Liver (tissue), 3 donors: Measurements from ENCODE around the gene WNT7B.

Source experiments
- ATF3 ChIP-seq: IDR thresholded peaks from 2 replicates; pipeline ENCODE4 v1.6.1; 2016; ENCODE audit warnings: antibody characterized with exemption
- EGR1 ChIP-seq, 2 donors: IDR thresholded peaks; 2 replicates each; pipeline ENCODE4 v1.6.1; 2016 to 2018; ENCODE audit warnings: antibody characterized with exemption in 2 of 2, low read depth in 2 of 2
- FOXA1 ChIP-seq: IDR thresholded peaks from 2 replicates; pipeline ENCODE4 v1.6.1; 2016; ENCODE audit warnings: antibody characterized with exemption
- GABPA ChIP-seq, 2 donors: IDR thresholded peaks in 1 of 2; conservative IDR thresholded peaks in 1 of 2; 2 replicates each; pipeline ENCODE4 v1.6.1; 2016; ENCODE audit warnings: antibody characterized with exemption in 2 of 2, mild to moderate bottlenecking in 1 of 2, moderate library complexity in 1 of 2
- HNF4G ChIP-seq: IDR thresholded peaks from 2 replicates; pipeline ENCODE4 v1.6.1; 2016; ENCODE audit warnings: antibody characterized with exemption
- JUND ChIP-seq, 2 donors: IDR thresholded peaks; 2 replicates each; pipeline ENCODE4 v1.6.1; 2016; ENCODE audit warnings: antibody characterized with exemption in 2 of 2
- MAX ChIP-seq: IDR thresholded peaks from 2 replicates; pipeline ENCODE4 v1.6.1; 2016; ENCODE audit warnings: antibody characterized with exemption
- RAD21 ChIP-seq, 2 donors: IDR thresholded peaks; 2 replicates each; pipeline ENCODE4 v1.6.1; 2016; ENCODE audit warnings: antibody characterized with exemption in 2 of 2, mild to moderate bottlenecking in 2 of 2
- TAF1 ChIP-seq: conservative IDR thresholded peaks from 2 replicates; pipeline ENCODE4 v1.6.1; 2016; ENCODE audit warnings: antibody characterized with exemption, mild to moderate bottlenecking
- ZBTB33 ChIP-seq: IDR thresholded peaks from 2 replicates; pipeline ENCODE4 v1.6.1; 2016; ENCODE audit warnings: antibody characterized with exemption
- TF ChIP-seq, protein P1 (sequence below): fragments of 150-350 bp; IDR thresholded peaks from 2 replicates; pipeline ENCODE4 v1.5.1; 2017; ENCODE audit warnings: improper control_type of control experiment, low read depth, low read length; ENCODE audit not compliant: missing input control
- TF ChIP-seq, protein P2 (sequence below): IDR thresholded peaks from 2 replicates; pipeline ENCODE4 v1.6.1; 2016; ENCODE audit warnings: antibody characterized with exemption, mild to moderate bottlenecking
- donor health status: healthy.
- donor health status: healthy.

GRCh38 chr22:46000081-46001027 is 23.4 kb upstream of the WNT7B start:
- TF ChIP-seq, protein P1, sequence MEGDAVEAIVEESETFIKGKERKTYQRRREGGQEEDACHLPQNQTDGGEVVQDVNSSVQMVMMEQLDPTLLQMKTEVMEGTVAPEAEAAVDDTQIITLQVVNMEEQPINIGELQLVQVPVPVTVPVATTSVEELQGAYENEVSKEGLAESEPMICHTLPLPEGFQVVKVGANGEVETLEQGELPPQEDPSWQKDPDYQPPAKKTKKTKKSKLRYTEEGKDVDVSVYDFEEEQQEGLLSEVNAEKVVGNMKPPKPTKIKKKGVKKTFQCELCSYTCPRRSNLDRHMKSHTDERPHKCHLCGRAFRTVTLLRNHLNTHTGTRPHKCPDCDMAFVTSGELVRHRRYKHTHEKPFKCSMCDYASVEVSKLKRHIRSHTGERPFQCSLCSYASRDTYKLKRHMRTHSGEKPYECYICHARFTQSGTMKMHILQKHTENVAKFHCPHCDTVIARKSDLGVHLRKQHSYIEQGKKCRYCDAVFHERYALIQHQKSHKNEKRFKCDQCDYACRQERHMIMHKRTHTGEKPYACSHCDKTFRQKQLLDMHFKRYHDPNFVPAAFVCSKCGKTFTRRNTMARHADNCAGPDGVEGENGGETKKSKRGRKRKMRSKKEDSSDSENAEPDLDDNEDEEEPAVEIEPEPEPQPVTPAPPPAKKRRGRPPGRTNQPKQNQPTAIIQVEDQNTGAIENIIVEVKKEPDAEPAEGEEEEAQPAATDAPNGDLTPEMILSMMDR, result no peak
- no peak for TF ChIP-seq ZBTB33
- TF ChIP-seq, protein P2, sequence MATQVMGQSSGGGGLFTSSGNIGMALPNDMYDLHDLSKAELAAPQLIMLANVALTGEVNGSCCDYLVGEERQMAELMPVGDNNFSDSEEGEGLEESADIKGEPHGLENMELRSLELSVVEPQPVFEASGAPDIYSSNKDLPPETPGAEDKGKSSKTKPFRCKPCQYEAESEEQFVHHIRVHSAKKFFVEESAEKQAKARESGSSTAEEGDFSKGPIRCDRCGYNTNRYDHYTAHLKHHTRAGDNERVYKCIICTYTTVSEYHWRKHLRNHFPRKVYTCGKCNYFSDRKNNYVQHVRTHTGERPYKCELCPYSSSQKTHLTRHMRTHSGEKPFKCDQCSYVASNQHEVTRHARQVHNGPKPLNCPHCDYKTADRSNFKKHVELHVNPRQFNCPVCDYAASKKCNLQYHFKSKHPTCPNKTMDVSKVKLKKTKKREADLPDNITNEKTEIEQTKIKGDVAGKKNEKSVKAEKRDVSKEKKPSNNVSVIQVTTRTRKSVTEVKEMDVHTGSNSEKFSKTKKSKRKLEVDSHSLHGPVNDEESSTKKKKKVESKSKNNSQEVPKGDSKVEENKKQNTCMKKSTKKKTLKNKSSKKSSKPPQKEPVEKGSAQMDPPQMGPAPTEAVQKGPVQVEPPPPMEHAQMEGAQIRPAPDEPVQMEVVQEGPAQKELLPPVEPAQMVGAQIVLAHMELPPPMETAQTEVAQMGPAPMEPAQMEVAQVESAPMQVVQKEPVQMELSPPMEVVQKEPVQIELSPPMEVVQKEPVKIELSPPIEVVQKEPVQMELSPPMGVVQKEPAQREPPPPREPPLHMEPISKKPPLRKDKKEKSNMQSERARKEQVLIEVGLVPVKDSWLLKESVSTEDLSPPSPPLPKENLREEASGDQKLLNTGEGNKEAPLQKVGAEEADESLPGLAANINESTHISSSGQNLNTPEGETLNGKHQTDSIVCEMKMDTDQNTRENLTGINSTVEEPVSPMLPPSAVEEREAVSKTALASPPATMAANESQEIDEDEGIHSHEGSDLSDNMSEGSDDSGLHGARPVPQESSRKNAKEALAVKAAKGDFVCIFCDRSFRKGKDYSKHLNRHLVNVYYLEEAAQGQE, result no peak
- no peak for TF ChIP-seq MAX
- TF ChIP-seq JUND (IDR thresholded peaks at IDR 0.05), result no peak
- TF ChIP-seq ATF3, result no peak
- no peak for TF ChIP-seq FOXA1
- no peak for TF ChIP-seq HNF4G
- no peak for TF ChIP-seq EGR1 (IDR thresholded peaks at IDR 0.05; ENCODE audit: low read depth in 2 of 2)
- TF ChIP-seq TAF1, result no peak
- no peak for TF ChIP-seq RAD21 (IDR thresholded peaks at IDR 0.05)
- no peak for TF ChIP-seq GABPA (IDR thresholded peaks at IDR 0.05 in 1 of 2, conservative IDR thresholded peaks at IDR 0.05 in 1 of 2)
